Gastrocnemius medialis (tissue), 4 donors: ENCODE data around the gene TPCN1.

Experiments used
- CTCF ChIP-seq, 5 experiments: fragments of 450-650 bp in 3 of 5; fragments of 200-600 bp in 2 of 5; sonication (generic) in 2 of 5; IDR thresholded peaks in 4 of 5; conservative IDR thresholded peaks in 1 of 5; 1 replicate in 4 of 5; 2 replicates in 1 of 5; pipeline ENCODE4 v1.5.1; 2016 to 2019; ENCODE audit warnings: antibody characterized with exemption in 5 of 5, mild to moderate bottlenecking in 3 of 5, moderate library complexity in 3 of 5
- POLR2A ChIP-seq, 2 donors: fragments of 450-650 bp; IDR thresholded peaks; one replicate each; pipeline ENCODE4 v1.6.1; 2017; ENCODE audit warnings: antibody characterized with exemption in 2 of 2, mild to moderate bottlenecking in 2 of 2, moderate library complexity in 2 of 2

GRCh38 chr12:113232840-113233585, 11.7 kb downstream of the TPCN1 start:
- TF ChIP-seq CTCF (IDR thresholded peaks at IDR 0.05 in 4 of 5, conservative IDR thresholded peaks at IDR 0.05 in 1 of 5) = peak in 1 of 5 experiments; percentile 19
- TF ChIP-seq POLR2A (IDR thresholded peaks at IDR 0.05) = peak; percentile 62 to 79
